Endothelial cell of umbilical vein (primary cell): ENCODE data around the gene USP47.

ENCODE experiments used
- CTCF ChIP-seq, 2 donors: IDR thresholded peaks; 1 replicate in 1 of 2; 2 replicates in 1 of 2; pipeline ENCODE4 v1.5.1; 2011; ENCODE audit warnings: low read length in 2 of 2, mild to moderate bottlenecking in 2 of 2, moderate library complexity in 2 of 2, control low read depth in 1 of 2, inconsistent platforms in 1 of 2, low read depth in 1 of 2; ENCODE audit not compliant: insufficient read depth in 1 of 2; ENCODE audit errors: extremely low read depth in 1 of 2
- EZH2 ChIP-seq: IDR thresholded peaks from 2 replicates; pipeline ENCODE4 v1.6.1; 2012; ENCODE audit warnings: borderline replicate concordance, low read depth, mild to moderate bottlenecking, moderate library complexity, low read length, inconsistent platforms; ENCODE audit not compliant: severe bottlenecking
- FOS ChIP-seq: IDR thresholded peaks from 2 replicates; pipeline ENCODE4 v1.6.1; 2011; ENCODE audit warnings: mild to moderate bottlenecking, low read length, moderate library complexity, borderline replicate concordance; ENCODE audit not compliant: insufficient read depth
- GATA2 ChIP-seq: IDR thresholded peaks from 2 replicates; pipeline ENCODE4 v1.7.0; 2011; ENCODE audit warnings: low read depth, mild to moderate bottlenecking, moderate library complexity, mixed read lengths, low read length; ENCODE audit not compliant: insufficient read length, insufficient read depth
- JUN ChIP-seq: IDR thresholded peaks from 2 replicates; pipeline ENCODE4 v1.6.1; 2011; ENCODE audit warnings: borderline replicate concordance, low read depth; ENCODE audit not compliant: insufficient read length, insufficient read depth
- MAX ChIP-seq: IDR thresholded peaks from 2 replicates; pipeline ENCODE4 v1.6.1; 2011; ENCODE audit not compliant: insufficient read depth, insufficient read length
- MYC ChIP-seq: IDR thresholded peaks from one replicate; pipeline ENCODE4 v1.6.1; 2011; ENCODE audit warnings: mild to moderate bottlenecking, low read depth, low read length
- POLR2A ChIP-seq: IDR thresholded peaks from 2 replicates; pipeline ENCODE4 v1.6.1; 2012; ENCODE audit warnings: low read depth, mild to moderate bottlenecking, control low read depth, low read length
- POLR2AphosphoS5 ChIP-seq: IDR thresholded peaks from 2 replicates; pipeline ENCODE4 v1.6.1; 2012; ENCODE audit warnings: low read depth, mild to moderate bottlenecking, control low read depth, low read length, moderate library complexity; ENCODE audit not compliant: insufficient read depth

GRCh38 chr11:11810764-11811726, 30.7 kb upstream of the USP47 start:
- no peak for TF ChIP-seq CTCF (IDR thresholded peaks at IDR 0.05; ENCODE audit: extremely low read depth in 1 of 2, insufficient read depth in 1 of 2, low read depth in 1 of 2, low read length in 2 of 2)
- no peak for TF ChIP-seq JUN
- no peak for TF ChIP-seq EZH2
- no peak for TF ChIP-seq FOS
- TF ChIP-seq MYC, result no peak
- no peak for TF ChIP-seq POLR2A
- no peak for TF ChIP-seq POLR2AphosphoS5
- TF ChIP-seq GATA2, result no peak
- no peak for TF ChIP-seq MAX
